HK-2 (cell line): ENCODE measurements around the gene RLIM.

Experiments used
- DNase-seq: peaks from one replicate; pipeline ENCODE4 v3.0.0-alpha.2; 2018; ENCODE audit not compliant: unreplicated experiment

Gene RLIM

GRCh38 chrX:74536152-74536831 is 78.1 kb downstream of the RLIM start:
- peak; percentile 86 for DNase-seq

GRCh38 chrX:74535408-74536151 is 78.8 kb downstream of the RLIM start:
- peak; percentile 64 for DNase-seq
